ENCODE measurements around the gene NPAS1.
A peak's percentile ranks its signal among the peaks of the same experiment; 100 is the strongest.
"Not testable (repeated sequence)": the region's sequence is repeated elsewhere in the genome, so short reads cannot be mapped to it uniquely, and the experiment has no call there.

NPAS1 gene

DNA sequence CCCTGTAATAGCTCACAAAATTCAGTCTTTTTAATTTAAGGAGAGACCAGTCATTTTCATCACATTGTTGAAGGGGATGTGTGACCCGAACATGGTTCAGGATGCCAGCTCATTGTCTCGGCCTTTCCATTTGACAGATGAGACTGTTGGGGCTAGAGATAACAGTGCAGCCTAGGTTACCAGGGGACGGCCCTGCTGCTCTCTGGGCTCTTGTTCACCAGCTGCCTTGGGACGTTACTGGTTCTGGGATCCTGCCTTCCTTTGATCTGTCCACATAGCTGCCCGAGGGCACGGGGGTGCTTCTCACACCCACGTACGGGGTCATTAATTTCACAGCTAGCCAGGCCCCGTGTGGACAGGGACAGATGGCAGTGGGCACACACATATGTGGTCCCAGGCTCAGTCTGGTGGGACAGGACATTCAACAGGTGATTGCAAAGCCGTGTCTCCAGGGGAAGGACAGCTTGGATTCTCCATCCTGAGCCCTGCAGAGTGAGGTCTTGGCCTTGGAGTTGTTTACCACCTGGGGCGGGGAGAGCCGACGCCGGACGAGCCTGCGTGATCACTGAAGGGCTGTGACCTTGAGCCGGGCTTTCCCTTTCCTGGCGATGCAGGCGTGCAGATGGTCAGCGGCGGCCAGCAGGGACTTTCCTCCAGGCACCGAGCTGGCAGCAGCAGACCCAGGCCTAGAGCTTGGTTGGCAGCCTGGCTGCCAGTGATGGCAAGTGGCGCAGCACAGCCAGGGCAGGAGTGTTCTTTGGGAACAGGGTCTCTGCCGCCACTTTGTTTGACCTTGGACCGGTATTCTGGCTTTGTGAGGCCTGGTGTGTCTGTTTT, 26.7 kb upstream of the NPAS1 start:
- DNase-seq, result no peak

DNA sequence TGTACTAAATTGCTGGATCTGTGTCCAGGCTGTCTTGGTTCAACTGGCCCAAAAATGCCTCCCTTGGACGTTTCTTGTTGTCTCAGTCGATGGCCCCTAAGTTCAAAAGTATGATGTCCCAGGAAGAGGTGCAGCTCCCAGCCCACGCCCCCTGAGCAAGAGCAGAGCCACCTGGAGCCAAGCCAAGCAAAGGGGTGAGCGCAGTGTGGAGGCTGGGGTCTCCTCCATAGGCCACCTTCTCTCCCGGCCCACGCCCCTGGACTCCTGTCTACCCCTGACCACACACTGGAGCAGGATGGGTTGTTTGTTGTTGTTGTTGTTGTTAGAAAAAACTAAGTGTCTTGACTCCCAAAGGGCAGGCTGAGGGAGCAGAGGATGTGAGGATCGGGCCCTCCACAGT, 26.0 kb upstream of the NPAS1 start:
- DNase-seq, result no peak

DNA sequence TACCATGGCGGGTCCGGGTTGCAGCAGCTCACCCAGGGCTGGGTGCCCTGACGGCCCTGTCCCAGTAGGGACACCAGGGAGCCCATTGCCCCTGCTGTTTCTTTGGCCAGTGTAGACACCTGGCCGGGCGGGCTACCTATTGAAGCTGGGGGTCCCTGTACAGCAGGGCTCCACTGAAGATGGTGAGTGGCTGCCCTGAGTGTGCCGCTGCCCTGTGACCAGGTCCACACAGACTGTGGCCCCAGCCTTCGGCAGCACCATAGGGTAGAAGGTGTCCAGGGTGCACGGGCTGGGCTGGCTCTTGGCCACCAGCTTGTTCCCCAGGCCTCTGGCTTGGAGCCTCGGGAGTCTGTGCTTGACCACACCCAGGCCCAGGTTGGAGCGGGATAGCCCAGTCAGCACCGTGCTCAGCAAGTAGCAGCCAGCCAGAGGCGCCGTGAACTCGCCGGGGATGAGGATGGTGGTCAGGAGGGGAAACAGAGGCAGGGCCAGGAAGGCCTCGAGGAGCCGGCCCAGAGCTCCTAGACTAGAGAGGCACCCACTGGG, 25.4 kb upstream of the NPAS1 start:
- no peak for DNase-seq

DNA sequence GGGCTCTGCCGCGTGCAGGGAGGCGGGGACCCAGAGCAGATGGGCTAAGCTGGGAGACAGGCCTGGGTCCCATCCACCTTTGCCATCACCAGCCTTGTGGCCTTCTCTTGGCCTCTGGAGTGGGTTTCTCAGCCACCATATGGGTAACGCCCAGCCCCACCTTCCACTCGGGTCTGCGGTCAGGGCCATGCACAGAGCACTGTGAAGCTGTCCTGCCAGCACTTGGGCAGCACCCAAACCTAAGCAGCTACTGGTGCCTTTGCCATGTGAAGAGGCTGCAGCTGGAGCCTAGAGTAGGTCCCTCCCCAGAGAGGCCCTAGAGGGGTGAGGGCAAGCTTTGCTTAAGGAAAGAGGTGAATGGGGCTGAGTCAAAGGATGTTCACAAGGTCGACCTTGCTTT, 24.1 kb upstream of the NPAS1 start:
- DNase-seq, result no peak

DNA sequence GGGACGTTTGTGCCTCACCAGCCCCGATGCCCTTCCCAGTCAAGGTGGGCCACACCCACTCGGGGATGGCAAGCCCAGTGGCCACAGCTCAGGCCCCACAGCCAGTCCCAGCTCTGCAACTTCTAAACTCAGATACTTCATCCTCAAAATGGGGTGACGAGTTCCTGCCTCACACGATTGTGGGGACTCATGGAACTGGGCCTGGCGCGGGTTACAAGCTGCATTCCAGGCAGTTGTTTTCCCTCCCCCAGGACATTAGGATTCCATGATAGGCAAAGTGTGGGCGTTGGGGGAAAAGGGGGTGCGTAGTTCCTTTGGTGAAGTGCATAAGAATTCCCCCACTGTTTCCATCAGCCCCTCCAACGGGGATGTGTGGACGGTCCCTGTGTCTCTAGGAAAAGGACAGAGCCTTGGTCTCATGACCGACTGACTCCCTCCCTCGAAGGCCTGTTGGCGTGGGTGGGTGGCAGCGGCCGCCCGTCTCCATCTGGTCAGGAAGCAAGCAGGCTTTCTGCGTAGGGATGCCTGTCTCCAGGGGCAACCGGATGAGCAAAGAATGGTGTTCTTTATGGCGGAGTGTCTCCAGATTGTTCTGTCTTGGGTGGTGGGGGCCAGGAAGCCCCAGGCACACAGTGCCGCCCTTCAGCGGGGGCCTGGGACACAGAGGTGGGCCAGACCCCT, 21.1 kb upstream of the NPAS1 start:
- no peak for DNase-seq

DNA sequence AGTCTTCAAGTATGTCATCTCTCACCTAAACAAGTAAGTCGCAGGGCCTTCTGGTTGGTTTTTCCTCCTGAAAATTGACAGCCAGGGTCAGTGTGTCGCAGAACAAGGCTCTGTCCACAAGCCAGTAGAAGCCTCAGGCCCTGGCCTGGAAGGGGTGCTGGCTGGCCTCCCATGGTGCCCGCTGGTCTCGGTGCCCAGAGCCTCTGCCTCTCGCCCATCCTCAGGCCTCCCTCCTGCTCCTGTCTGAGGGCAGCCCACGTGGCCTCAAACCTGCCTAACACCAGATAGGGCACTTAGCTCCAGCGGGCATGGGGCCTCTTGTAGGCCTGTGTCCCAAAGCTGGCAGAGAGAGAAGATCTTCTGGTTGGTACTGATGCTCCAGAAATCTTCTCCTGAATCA, 20.3 kb upstream of the NPAS1 start:
- DNase-seq, result no peak

DNA sequence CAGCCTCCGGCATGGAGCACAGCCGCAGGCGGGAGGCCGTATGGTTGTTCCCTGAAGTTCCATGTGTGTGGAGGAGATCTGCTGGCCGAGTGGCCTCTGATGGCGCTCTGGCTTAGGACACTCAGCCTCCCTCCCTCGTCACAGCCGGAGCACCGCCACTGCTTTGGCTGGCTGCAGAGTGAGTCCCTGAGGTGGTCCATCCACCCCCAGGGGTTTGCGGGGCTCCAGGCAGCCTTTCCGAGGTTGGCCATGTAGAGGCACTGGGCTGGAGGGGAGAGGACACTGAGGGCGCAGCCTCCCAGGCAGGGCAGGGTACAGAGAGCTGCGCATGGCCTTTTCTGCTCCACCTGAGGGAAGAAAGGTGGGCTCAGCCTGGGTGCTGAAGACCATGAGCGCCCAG, 19.8 kb upstream of the NPAS1 start:
- DNase-seq, result no peak

DNA sequence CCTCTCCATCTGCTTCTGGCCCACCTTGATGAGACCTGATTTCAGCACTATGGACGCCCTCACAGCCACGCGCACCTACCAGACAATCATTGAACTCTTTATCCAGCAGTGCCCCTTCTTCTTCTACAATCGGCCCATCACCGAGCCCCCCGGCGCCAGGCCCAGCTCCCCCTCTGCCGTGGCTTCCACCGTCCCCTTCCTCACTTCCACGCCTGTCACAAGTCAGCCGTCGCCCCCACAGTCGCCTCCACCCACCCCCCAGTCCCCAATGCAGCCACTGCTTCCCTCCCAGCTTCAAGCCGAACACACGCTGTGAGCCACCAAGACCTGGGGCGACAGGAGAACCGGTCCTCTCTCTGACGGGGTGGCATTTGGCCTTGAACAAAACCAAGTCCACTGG, 19.3 kb upstream of the NPAS1 start:
- DNase-seq, result no peak

DNA sequence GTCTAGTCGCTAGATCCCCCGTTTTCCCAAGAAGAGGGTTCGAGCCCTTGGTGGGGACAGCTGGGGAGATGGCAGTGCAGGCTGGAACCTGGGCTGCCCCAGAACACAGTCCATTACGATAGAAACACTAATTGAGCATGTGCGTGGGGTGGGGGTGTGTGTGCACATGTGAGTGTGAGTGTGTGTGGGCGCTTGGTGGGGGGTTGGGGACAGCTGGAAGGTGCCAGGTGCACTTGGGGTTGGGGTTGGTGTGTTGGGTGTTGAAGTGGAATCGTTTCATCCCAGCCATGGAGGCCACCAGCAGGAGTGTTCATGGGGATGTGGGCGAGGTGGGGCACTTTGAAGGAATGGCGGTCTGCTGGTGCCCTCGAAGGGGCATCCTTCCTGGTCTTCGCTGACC, 18.1 kb upstream of the NPAS1 start:
- DNase-seq, result no peak

DNA sequence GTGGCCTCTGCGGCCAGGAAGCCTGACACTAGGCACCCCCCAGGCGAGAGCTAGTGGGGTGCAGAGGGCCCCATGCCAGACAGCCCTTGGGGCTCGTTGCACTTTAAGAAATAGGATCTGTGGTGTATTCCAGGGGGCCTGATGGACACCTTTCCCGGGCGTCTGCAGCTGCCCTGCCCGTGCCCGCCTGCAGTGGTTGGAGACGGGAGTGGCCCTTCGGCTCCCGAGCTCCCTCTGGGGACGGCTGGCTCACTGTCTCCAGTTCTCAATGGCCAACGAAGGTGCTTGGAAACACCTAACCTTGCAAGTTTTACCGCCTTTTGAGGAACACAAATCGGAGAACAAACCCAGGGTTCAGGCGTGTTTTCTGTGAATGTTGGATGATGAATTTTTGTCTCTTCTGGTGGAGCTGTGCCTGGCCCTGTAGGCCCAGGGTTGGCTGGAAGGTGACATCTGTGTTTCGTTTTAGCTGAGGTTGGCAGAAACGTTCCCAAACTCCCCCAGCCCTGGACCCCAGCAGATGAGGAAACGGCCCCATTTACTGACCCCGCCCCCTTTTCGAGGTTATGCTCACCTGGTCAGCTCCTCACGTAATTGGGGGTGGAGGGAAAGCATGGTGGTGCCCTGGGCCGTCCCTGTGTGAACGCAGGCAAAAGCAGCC, 17.4 kb upstream of the NPAS1 start:
- no peak for DNase-seq

DNA sequence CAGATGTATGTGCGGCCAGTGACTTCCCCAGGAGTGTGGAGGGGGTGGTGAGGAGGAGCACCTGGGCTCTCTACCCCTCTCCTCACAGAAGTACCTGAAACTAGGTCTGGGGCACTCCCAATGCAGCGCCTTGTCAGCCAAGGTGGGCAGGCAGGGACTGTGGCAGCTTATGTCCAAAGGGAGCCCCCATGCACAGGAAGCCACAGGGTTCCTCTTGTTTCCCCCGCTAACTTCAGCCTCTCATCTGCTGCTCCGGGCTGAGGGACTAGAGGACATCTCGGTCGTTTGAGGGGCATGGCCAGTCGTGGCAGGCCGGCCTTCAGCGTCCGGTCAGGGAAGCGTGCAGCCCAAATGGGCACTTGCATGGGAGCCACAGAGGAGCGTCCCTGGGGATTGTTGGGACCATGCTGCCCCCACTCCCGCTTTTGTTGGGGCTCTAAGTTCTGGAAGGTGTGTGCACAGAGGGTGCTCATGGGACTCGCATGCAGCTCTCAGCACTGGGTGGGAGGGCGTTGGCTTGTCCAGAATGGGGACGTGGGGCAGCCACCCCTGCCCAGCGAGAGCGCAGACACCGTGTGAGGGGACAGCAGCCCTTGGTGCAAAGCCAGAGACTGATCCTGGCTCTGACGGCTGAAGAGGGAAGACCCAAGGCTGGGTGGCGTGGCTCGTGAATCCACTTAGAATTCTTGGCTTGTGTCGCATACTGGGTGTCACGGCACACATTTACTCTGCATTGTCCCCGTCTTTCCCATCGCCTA, 16.6 kb upstream of the NPAS1 start:
- no peak for DNase-seq

DNA sequence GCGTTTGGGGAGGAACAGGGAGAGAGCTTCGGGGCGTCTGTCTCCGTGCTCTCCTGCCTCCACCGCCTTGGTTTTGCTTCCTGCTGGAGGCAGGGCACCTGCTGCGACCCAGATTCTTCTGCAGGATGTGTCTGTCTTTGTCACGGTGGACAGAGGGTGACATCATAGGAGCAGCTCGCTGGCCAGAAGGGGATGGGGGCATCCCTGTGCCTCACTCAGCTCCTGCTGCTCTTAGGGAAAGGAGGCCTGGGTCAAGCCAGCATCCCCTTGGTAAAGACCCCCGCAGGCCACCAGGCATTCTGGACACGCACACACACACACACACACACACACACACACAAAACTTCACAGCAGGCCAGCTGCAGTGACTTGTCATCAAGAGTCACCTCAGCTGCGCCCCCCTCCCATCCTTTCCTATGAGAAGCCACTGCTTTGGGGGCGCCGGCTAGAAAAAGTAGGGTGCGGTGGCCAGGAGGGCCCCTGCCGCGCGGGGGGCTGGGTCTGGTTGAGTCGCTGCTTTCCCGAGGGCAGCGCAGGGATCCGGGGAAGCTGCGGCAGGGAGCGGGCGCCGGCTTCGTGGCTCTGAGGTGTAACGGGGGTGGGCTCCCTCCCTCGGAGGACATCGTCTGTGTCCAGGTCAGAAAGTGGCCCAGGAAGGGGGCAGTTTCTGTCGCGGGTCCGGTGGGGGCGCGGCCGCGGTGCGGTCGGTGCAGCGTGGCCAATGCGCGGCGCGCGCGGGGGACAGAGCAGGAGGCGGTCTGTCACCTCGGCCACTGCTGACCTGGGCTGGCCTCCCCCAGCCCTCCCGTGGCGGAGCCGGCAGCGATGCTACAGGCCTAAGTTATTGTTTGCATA, 15.8 kb upstream of the NPAS1 start:
- DNase-seq, result no peak

DNA sequence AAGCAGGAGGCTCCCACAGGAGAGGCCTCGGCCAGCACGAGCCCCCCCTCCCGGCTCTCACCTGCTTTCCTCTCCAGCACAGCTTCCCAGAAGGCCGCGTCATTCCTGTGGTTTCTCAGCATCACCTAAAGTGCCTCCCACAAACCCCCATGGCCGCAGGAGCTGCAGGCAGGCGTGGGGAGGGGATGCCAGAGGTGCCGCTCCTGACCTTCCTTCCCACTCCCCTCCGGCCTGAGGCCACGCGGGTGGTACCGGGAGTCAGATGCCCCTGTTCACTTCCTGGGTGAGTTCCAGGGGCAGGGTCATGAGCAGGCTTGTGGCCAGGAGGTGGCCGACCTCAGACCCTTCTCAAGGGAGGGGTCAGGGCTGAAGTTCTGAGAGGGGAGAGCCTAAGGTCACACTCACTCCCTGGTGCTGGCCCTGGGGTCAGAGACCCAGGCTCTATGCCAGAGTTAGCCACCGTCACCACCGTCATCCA, 14.4 kb upstream of the NPAS1 start:
- DNase-seq, result no peak

DNA sequence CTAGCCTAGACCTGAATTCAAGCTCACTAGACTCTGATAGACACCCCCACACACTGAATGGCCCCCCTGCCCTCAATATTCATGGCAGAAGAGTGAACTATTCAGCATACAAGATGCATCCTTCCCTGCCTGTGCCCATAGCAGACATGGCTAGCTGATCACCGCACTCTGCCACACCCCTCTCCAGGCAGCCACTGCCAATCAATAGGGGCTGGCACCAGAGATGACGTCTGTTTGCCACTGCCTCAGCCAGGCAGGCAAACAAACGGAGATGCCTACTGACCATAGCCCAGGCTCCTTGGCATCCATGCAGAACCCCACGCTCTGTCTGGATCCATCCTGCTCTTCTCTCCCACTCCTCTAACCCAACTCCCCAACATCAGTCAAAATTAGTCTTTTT, 13.8 kb upstream of the NPAS1 start:
- DNase-seq, result no peak

DNA sequence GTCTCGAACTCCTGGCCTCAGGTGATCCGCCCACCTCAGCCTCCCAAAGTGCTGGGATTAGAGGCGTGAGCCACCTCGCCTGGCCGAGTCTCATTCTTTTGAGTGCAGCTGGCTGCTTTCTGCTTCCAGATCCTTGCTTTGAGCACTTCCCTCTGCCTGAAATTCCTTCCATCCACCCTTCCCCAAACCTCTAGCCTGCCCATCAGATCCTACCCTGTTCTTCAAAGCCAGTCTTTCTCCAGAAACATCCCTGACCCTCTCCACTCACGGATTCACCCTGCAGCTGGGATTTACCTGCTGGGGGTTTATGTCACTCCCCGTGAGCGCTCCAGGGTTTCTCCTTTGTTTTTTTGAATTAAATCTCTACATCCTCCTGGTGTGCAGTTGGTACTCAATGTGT, 13.1 kb upstream of the NPAS1 start:
- DNase-seq, result no peak

DNA sequence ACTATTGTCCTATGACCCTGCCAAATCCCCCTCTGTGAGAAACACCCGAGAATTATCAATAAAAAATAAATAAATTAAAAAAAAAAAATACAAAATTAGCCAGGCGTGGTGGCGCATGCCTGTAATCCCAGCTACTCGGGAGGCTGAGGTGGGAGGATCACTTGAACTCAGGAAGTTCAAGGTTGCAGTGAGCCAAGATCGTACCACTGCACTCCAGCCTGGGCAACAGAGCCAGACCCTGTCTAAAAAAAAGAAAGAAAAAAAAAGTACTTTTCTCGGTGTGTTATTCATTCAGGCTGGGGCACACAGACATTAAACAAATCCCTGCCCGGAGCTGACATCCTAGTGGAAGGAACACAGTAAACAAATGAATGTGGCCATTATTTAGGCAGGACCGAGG, 9.1 kb upstream of the NPAS1 start:
- not testable (repeated sequence) for DNase-seq

DNA sequence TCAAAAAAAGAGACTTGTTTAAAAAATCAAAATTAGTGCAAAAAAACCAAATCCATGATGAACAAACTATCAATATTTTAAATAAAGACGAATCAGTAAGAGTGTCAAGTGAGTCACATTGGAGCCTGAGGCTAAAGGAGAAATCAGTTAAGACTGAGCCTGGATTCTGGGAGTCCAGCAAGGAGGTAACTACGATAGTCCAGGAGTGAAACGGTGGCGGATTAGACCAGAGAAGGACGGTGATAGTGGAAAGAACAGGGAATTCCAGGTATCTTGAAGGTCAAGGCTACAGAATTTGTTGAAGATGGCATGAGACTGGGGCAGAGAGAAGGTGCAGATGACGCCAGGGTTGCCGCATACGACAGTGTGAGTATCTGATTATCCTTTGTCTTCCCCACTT, 7.0 kb upstream of the NPAS1 start:
- DNase-seq, result no peak

DNA sequence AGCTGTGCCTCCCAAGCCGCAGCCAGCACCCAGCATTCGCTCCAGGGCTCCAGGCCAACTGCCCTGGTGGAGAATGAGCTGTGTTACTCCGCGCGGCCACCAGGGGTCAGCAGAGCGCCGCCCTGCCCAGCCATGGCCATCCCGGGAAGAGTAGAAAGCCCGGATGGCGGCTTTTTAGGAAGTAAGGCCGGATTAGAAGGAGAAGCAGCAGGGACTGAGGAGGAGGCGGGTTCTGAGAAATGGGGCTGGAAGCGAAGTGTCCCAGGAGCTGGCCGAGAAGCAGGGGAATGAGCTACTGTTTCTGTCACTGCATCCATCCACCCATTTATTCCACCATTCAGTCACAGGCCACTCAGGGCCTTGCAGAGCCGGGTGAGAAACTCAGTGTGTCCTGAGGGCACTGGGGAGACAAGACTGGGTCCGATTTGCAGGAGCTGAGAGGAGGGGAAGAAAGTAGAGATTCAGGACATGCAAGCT, 6.6 kb upstream of the NPAS1 start:
- peak; percentile 66 to 70 for DNase-seq

DNA sequence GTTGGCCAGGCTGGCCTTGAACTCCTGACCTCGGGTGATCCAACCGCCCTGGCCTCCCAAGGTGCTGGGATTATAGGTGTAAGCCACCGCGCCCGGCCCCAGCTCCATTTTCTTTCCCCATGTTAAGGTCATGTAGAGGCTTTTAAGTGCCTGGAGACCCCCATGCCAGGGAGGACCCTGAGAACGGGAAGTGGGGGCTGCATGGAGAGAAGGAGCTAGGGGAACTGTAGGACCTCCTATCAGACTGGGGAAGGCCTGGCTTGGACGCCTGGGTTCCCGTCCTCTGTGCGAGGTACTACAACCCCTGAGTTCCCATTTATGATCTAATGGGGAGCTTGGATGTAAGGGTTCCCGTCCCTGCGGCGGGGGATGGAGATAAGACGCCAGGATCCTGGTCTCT, 714 bp upstream of the NPAS1 start:
- DNase-seq, result no peak

DNA sequence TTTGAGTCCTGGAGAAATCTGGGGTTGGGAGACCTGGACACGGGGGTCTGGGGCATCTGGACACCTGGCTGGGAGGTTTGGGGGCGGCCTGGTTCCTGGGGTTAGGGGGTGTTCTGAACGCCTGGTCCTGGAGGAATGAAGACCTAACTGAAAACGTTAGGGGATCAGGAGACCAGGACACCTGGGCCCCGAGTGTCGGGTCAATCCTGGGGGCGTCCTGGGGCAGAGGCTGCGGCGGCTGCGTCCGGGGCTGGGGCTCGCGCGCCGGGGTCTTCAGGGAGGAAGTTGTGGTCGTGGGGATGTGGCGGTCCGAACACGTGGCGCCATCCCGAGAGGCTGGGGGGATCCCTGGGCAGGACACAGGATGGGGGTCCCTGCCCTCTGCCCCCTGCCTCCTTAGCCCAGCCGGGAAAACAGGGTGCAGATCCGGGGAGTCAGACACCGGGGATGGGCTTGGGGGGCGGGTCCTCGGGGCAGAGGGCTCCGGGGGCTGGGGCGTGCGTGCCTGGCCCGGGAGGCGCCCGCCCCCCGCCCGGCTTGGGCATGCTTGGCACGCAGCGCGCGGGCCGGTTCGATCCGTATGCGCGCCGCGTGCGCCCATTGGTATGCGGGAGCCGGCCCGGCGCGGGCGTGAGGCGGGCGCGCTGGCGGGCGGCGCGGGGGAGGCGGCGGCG, 632 bp downstream of the NPAS1 start:
- DNase-seq, result no peak

DNA sequence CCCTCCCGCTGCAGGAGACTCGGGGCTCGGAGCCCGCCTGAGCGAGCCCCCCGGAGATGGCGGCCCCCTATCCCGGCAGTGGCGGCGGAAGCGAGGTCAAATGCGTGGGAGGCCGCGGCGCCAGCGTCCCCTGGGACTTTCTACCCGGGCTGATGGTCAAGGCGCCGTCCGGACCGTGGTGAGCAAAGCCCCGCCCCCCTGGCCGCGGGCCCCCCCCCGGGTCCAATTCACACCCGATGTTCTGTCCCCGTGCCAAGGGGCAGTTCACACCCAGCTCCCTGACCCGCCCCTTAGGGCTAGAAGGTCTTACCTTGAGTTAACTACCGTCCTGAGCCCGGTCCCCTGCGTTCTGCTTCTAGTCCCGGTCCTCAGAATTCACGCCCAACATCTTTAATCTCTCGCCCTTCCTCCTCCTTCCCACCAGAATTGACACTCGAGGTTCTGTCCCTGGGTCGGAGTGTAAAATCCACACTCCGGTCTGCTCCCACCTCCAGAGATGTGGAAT, 1.4 kb downstream of the NPAS1 start:
- DNase-seq, result no peak
